PC-3 (cell line): ENCODE measurements around the gene WDR3. TPM values are rescaled to one million over a fixed set of nuclear protein-coding genes. Genes with fewer than 3 reads are reported as not detected.
"Not testable (repeated sequence)": the region's sequence is repeated elsewhere in the genome, so short reads cannot be mapped to it uniquely, and the experiment has no call there.

Experiments used
- ATAC-seq: fragments of 200-7000 bp; cut with Tn5 transposase; 2 replicates; pipeline ENCODE4 v1.9.1; 2020; ENCODE audit warnings: mild to moderate bottlenecking, moderate library complexity
- BruUV-seq: library from RNA; stranded (reverse); fragments of 400-500 nt; replicated peaks from 2 replicates; lab custom pipeline; 2021; lab: Mats Ljungman, UMichigan
- CTCF ChIA-PET: fragments of 300-600 bp; sonication (Branson Sonifier 250); formaldehyde crosslinking; loops from one replicate; lab custom pipeline; 2022; ENCODE audit warnings: antibody characterized with exemption; lab: Charles Lee
- POLR2A ChIA-PET: fragments of 300-600 bp; sonication (Branson Sonifier 250); formaldehyde crosslinking; loops from one replicate; lab custom pipeline; 2022; ENCODE audit warnings: antibody characterized with exemption; ENCODE audit not compliant: unreplicated experiment; lab: Charles Lee
- DNase-seq: peaks from one replicate; pipeline ENCODE4 v3.0.0-alpha.2; 2015
- H2AFZ ChIP-seq: fragments of 300-600 bp; sonication (generic); 2 replicates; pipeline ENCODE4 v1.6.0; 2016; ENCODE audit warnings: antibody characterized with exemption, low read length
- H3F3A ChIP-seq: fragments of 300-600 bp; sonication (generic); one replicate; pipeline ENCODE4 v1.6.0; 2017; ENCODE audit warnings: antibody characterized with exemption, low read length, control low read depth, mild to moderate bottlenecking; ENCODE audit not compliant: unreplicated experiment
- H3K27ac ChIP-seq: fragments of 300-600 bp; sonication (generic); 2 replicates; pipeline ENCODE4 v1.5.1; 2016; ENCODE audit warnings: mild to moderate bottlenecking, low read length
- H3K27me3 ChIP-seq: fragments of 300-600 bp; sonication (generic); 2 replicates; pipeline ENCODE4 v1.6.1; 2016; ENCODE audit warnings: low read length, mixed read lengths
- H3K36me3 ChIP-seq: fragments of 300-600 bp; sonication (generic); 2 replicates; pipeline ENCODE4 v1.6.1; 2016; ENCODE audit warnings: low read depth, mixed run types, low read length, mixed read lengths
- H3K4me1 ChIP-seq: fragments of 300-600 bp; sonication (generic); 2 replicates; pipeline ENCODE4 v1.5.1; 2016; ENCODE audit warnings: low read length; ENCODE audit not compliant: insufficient read depth
- H3K4me2 ChIP-seq: fragments of 300-600 bp; sonication (generic); 2 replicates; pipeline ENCODE4 v1.6.0; 2016; ENCODE audit warnings: low read length
- H3K4me3 ChIP-seq: fragments of 300-600 bp; sonication (generic); 2 replicates; pipeline ENCODE4 v1.5.1; 2016; ENCODE audit warnings: mild to moderate bottlenecking, low read length, mixed read lengths
- H3K79me2 ChIP-seq: fragments of 300-600 bp; sonication (generic); 2 replicates; pipeline ENCODE4 v1.6.1; 2017; ENCODE audit warnings: low read length, mixed read lengths
- H3K9ac ChIP-seq: fragments of 300-600 bp; sonication (generic); 2 replicates; pipeline ENCODE4 v1.6.0; 2016; ENCODE audit warnings: mild to moderate bottlenecking, low read length
- H3K9me2 ChIP-seq: fragments of 300-600 bp; sonication (generic); replicated peaks from 2 replicates; pipeline ENCODE4 v1.6.1; 2016; ENCODE audit warnings: mixed run types, low read length, mixed read lengths
- H3K9me3 ChIP-seq: fragments of 300-600 bp; sonication (generic); 2 replicates; pipeline ENCODE4 v1.6.1; 2016; ENCODE audit warnings: low read length, mixed read lengths
- H4K20me1 ChIP-seq: fragments of 300-600 bp; sonication (generic); 2 replicates; pipeline ENCODE4 v1.6.1; 2016; ENCODE audit warnings: low read length, mixed read lengths
- EZH2 ChIP-seq: fragments of 300-600 bp; sonication (generic); IDR thresholded peaks from one replicate; pipeline ENCODE4 v1.6.1; 2017; ENCODE audit warnings: antibody characterized with exemption, mild to moderate bottlenecking, low read length; ENCODE audit not compliant: unreplicated experiment
- EZH2phosphoT487 ChIP-seq: fragments of 300-600 bp; sonication (generic); IDR thresholded peaks from 2 replicates; pipeline ENCODE4 v1.6.1; 2018; ENCODE audit warnings: mild to moderate bottlenecking, antibody characterized with exemption, low read length, borderline replicate concordance
- intact Hi-C: fragments of 100-400 bp; cut with micrococcal nuclease; formaldehyde crosslinking; loops from 2 replicates; pipeline ENCODE4 v1.9.0; 2023
- total RNA-seq: library from RNA; depleted of rRNA; stranded (reverse); fragments of >200 nt; gene quantifications from 2 replicates; pipeline ENCODE4 v1.2.3, GENCODE V29; 2014
- TF ChIP-seq, protein P1 (sequence below): fragments of 300-600 bp; sonication (generic); conservative IDR thresholded peaks from 2 replicates; pipeline ENCODE4 v1.5.1; 2017; ENCODE audit warnings: antibody characterized with exemption, low read depth, mild to moderate bottlenecking, low read length

Gene WDR3
- total RNA-seq, 1 experiment from 2014 or later, result 57.8 TPM

DNA sequence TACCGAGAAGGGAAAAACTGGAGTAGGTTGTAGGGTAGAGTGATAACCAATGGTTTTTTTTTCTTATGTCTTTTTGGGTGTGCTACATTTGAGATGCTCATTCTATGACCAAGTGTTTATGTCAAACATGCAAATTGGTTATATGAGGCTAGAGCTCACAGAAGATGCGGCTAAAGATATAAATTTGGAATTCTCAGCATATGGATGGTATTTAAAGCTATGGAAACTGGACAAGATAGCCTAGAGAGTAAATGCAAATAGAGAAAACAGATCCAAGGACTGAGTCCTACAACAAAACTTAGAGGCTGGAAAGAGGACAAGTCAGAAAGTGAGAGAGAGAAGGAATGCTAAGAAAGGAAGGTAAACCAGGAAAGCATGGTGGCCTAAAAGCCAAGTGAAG lies 7.5 kb upstream of the WDR3 start:
- peaks cover 28% of the 10 kb centered on the region; the same call in 1 of the 2 replicates for H3K36me3 ChIP-seq
- no peak overlapping the region for H2AFZ ChIP-seq
- TF ChIP-seq EZH2 (no peak), EZH2phosphoT487 (no peak)
- TF ChIP-seq, protein P1, sequence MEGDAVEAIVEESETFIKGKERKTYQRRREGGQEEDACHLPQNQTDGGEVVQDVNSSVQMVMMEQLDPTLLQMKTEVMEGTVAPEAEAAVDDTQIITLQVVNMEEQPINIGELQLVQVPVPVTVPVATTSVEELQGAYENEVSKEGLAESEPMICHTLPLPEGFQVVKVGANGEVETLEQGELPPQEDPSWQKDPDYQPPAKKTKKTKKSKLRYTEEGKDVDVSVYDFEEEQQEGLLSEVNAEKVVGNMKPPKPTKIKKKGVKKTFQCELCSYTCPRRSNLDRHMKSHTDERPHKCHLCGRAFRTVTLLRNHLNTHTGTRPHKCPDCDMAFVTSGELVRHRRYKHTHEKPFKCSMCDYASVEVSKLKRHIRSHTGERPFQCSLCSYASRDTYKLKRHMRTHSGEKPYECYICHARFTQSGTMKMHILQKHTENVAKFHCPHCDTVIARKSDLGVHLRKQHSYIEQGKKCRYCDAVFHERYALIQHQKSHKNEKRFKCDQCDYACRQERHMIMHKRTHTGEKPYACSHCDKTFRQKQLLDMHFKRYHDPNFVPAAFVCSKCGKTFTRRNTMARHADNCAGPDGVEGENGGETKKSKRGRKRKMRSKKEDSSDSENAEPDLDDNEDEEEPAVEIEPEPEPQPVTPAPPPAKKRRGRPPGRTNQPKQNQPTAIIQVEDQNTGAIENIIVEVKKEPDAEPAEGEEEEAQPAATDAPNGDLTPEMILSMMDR, result no peak
- H3K4me3 ChIP-seq, result no peak overlapping the region
- ATAC-seq (no peak), DNase-seq (no peak)
- no peak overlapping the region for H3K27ac ChIP-seq
- intact Hi-C loops, result loop anchor here (10.0 kb wide), 1 partner anchor 317 kb away; the partner anchor contains the start of gene TENT5C
- H3K9me2 ChIP-seq, result no peaks in the 10 kb centered on the region
- H3K4me2 ChIP-seq, result no peak overlapping the region
- ChIA-PET POLR2A (no interaction called here), CTCF (no interaction called here)
- no TSS peak for BruUV-seq
- no peak overlapping the region for H3K9ac ChIP-seq
- no peaks in the 10 kb centered on the region for H3K27me3 ChIP-seq
- peaks cover under 1% of the 10 kb centered on the region; the same call in 1 of the 2 replicates for H4K20me1 ChIP-seq
- H3F3A ChIP-seq, result no peaks in the 10 kb centered on the region
- H3K79me2 ChIP-seq, result peaks cover 40% of the 10 kb centered on the region
- H3K4me1 ChIP-seq, result peaks cover 12% of the 10 kb centered on the region
- H3K9me3 ChIP-seq, result no peaks in the 10 kb centered on the region

DNA sequence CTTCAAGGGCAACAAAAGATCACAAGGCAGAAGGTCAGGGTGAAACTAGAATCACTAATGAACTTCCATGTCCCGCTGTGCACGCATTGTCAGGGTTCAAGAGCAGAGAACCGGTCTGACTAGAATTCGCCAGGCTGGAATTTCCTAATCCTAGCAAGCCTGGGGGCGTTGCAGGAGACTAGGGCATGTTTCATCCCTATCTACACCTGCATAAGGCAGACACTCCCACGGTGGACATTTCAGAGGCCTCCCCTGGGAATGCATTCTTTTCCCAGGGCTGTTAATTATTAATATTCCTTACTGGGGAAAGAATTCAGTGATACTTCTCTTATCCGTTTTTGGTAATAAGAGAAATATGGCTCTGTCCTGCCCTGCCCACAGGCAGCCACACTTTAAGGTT lies 6.8 kb upstream of the WDR3 start:
- H3K9me3 ChIP-seq, POLR2A ChIA-PET, H3K27ac ChIP-seq, ATAC-seq, H3F3A ChIP-seq, H3K9ac ChIP-seq, H3K27me3 ChIP-seq, H3K4me3 ChIP-seq, H2AFZ ChIP-seq, BruUV-seq, DNase-seq, H3K4me2 ChIP-seq, H3K9me2 ChIP-seq, H4K20me1 ChIP-seq, CTCF ChIA-PET: not testable (repeated sequence)
- intact Hi-C loops, result loop anchor here (10.0 kb wide), 1 partner anchor 318 kb away; the partner anchor contains the start of gene TENT5C
- peaks cover 47% of the 10 kb centered on the region for H3K79me2 ChIP-seq
- peaks cover 25% of the 10 kb centered on the region; the same call in 1 of the 2 replicates for H3K36me3 ChIP-seq
- peaks cover 20% of the 10 kb centered on the region for H3K4me1 ChIP-seq

DNA sequence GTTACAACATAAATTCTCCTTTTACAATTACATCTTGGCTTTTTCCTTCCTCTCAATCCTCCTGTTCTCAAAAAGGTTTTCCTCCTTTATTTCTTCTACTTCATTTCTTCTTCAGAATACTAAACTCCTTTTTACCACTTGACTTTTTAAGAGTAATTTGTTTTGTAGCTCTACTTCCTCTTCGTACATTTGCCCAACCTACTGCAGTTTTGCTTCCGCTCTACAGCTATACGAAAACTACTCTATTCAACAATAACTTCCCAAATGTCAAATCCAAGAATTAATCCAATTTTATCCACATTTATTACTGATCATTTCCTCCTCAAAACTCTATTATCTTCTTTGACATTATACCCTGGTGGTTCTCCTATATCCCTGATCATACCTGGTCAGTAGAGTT lies 3.6 kb upstream of the WDR3 start:
- Histone ChIP-seq H3K79me2 (peaks cover 72% of the 10 kb centered on the region), H2AFZ (no peak overlapping the region), H3K4me1 (peaks cover 30% of the 10 kb centered on the region), H3K9me2 (no peaks in the 10 kb centered on the region), H3K9me3 (no peaks in the 10 kb centered on the region), H3K9ac (no peak overlapping the region), H4K20me1 (peaks cover 15% of the 10 kb centered on the region), H3F3A (no peaks in the 10 kb centered on the region), H3K27me3 (no peaks in the 10 kb centered on the region), H3K36me3 (peaks cover 7% of the 10 kb centered on the region; the same call in 1 of the 2 replicates), H3K27ac (no peak overlapping the region), H3K4me3 (no peak overlapping the region), H3K4me2 (no peak overlapping the region)
- no peak for DNase-seq
- intact Hi-C loops, result loop anchor here (5.0 to 10.0 kb wide), 2 partner anchors 321 to 559 kb away; partner anchors contain the start of genes MAN1A2 and TENT5C
- POLR2A ChIA-PET, result no interaction called here
- no TSS peak for BruUV-seq
- no peak for TF ChIP-seq EZH2phosphoT487
- TF ChIP-seq, protein P1, result no peak
- no peak for TF ChIP-seq EZH2
- CTCF ChIA-PET, result no interaction called here
- ATAC-seq, result no peak
